ENCODE measurements around the gene TUBGCP6.

Gene TUBGCP6, protein sequence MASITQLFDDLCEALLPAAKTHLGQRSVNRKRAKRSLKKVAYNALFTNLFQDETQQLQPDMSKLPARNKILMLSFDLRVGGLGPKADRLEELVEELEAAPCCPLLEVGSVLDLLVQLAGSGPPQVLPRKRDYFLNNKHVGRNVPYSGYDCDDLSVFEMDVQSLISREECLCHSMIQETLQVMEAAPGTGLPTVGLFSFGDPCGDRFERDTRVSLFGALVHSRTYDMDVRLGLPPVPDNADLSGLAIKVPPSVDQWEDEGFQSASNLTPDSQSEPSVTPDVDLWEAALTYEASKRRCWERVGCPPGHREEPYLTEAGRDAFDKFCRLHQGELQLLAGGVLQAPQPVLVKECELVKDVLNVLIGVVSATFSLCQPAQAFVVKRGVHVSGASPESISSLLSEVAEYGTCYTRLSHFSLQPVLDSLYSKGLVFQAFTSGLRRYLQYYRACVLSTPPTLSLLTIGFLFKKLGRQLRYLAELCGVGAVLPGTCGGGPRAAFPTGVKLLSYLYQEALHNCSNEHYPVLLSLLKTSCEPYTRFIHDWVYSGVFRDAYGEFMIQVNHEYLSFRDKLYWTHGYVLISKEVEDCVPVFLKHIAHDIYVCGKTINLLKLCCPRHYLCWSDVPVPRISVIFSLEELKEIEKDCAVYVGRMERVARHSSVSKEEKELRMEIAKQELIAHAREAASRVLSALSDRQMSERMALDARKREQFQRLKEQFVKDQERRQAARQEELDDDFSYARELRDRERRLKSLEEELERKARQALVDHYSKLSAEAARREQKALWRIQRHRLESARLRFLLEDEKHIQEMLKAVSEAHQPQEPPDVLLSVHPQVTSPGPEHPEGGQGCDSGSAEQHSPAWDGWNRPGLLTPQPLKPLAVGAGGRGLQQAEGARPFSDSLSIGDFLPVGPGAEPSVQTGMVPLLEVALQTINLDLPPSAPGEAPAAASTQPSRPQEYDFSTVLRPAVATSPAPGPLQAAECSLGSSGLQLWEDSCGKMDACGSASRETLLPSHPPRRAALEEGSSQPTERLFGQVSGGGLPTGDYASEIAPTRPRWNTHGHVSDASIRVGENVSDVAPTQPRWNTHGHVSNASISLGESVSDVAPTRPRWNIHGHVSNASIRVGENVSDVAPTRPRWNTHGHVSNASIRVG (N-terminal part only)

DNA sequence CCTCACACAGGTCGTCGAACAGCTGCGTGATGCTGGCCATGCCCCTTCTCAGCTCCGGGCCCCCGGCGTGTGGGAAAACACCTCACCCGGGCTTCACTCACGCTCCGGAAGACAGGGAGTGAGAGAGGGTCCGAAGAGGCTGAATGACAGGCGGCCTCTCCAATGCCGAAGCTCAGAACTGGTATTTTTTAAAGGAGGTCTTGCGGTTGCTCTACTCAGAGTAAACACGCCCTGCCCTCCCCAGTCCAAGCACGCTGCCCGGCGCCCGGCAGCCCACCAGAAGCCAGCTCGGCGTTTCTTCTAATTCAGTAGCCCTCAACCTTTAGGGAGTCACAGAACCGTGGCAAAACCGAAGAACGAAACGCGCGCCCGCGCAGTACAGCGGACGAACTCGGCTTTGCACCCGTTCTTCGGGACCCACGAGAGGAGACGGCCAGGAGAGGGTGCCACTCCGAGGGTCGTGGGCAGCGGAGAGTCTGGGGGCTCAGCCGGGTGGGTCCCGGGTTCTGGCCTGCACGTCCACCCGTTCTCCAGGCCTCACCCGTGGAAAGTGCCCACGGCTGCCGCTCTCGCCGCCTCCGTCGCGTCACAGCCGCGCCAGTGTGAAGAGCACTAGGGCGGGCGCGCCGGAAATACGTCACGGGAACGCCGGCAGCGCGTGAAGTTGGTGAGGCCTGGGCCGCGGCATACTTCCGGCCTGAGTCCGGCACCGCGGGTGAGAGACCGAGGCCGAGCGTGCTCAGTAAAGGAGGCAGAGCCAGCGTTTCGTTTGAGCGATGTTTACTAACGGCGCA is at the start of gene TUBGCP6:
Gene TUBGCP6 (minus strand): TSS at position 604 of the 794 bp plus-strand sequence. CDS start 564 bp downstream, at position 40.
- peak within 1 kb of the TSS; percentile 98 for H3K4me3 ChIP-seq (ENCODE audit: low read depth, low read length)
- ChIA-PET CTCF (interaction anchor here (0.7 to 6.2 kb wide), 7 partner anchors 8 to 228 kb away, joined by 3 to 66 read pairs (median 3); no protein-coding TSS in a partner anchor), POLR2A (interaction anchor here (1.0 kb wide), 1 partner anchor 82 kb away, joined by 3 read pairs; the partner anchor contains the start of gene DENND6B)
- peak; percentile 24 for DNase-seq (ENCODE audit: low read depth, low spot score)
- TF ChIP-seq, protein P1, sequence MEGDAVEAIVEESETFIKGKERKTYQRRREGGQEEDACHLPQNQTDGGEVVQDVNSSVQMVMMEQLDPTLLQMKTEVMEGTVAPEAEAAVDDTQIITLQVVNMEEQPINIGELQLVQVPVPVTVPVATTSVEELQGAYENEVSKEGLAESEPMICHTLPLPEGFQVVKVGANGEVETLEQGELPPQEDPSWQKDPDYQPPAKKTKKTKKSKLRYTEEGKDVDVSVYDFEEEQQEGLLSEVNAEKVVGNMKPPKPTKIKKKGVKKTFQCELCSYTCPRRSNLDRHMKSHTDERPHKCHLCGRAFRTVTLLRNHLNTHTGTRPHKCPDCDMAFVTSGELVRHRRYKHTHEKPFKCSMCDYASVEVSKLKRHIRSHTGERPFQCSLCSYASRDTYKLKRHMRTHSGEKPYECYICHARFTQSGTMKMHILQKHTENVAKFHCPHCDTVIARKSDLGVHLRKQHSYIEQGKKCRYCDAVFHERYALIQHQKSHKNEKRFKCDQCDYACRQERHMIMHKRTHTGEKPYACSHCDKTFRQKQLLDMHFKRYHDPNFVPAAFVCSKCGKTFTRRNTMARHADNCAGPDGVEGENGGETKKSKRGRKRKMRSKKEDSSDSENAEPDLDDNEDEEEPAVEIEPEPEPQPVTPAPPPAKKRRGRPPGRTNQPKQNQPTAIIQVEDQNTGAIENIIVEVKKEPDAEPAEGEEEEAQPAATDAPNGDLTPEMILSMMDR (IDR thresholded peaks at IDR 0.05; ENCODE audit: insufficient read depth, low read length, missing control alignments): peak; percentile 19

DNA sequence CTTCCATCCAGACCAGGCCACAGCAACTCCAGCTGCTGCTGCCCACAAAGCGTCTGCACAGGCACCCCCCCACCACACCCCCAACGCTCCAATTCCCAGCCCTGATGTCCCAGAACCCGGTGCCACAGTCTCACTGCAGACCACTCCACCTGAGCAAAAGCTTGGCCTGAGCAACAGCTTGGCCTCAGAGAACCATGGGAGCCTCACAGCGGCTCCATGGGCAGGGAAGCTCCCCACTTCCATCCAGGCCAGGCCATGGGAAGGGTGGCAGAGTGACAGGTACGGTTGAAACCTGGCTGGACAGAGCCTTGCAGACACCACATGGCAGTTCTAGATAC is 49.5 kb upstream of the TUBGCP6 start:
- TF ChIP-seq, protein P1 (IDR thresholded peaks at IDR 0.05; ENCODE audit: insufficient read depth, low read length, missing control alignments): no peak
- no peak for DNase-seq (ENCODE audit: low read depth, low spot score)
- ChIA-PET CTCF (interaction anchor here (0.9 to 2.8 kb wide), 9 partner anchors 9 to 47 kb away, joined by 3 to 13 read pairs (median 6); partner anchors contain the start of gene DENND6B), POLR2A (interaction anchor here (0.7 to 3.5 kb wide), 4 partner anchors 11 to 48 kb away, joined by 3 to 43 read pairs (median 4); partner anchors contain the start of genes HDAC10 and PLXNB2)
- H3K4me3 ChIP-seq (ENCODE audit: low read depth, low read length): no peak overlapping the region

DNA sequence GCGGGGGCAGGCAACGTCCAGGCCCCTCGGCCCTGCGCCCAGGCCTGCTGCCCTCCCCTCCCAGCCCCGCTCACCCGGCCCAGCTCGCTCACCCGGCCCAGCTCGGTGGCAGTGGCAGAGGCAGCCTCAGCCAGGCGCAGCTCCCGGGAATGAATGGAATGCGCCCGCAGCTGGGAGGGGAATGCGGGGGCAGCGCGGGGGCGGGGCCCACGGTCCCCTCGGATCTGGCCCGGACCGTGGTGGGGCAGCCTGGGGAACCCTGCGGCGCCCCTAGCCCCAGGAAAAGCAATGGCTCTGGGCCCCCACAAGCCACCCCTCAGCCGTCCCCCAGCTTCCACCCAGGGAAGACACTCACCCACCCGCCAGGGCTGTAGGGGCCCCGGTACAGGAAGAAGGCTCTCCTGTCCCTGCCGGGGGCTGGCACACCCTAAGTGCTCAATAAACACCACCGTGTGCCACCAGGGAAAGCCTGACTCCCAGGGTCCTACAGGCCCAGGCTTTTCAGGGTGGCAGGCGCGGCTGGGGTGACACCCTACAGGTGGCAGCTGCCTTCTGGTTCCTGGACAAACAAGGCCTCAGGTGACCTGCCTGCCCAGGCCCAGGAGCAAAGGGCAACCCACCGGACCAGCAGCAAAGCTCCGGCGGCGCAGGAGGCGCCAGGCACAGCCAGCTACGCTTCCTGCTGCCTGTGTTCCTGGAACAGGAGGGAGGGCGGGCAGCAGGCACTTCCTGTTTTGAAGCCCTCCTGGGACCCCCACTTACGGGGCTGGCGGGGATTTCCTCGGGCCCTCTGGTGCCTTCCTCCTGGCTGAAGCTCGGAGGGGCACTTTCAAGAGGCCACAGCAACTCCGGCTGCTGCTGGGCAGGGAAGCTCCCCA is 48.9 kb upstream of the TUBGCP6 start:
- no peak for DNase-seq (ENCODE audit: low read depth, low spot score)
- peak overlapping the region; percentile 50 for H3K4me3 ChIP-seq (ENCODE audit: low read depth, low read length)
- TF ChIP-seq, protein P1 (IDR thresholded peaks at IDR 0.05; ENCODE audit: insufficient read depth, low read length, missing control alignments): no peak
- CTCF ChIA-PET: interaction anchor here (0.9 to 2.8 kb wide), 9 partner anchors 9 to 48 kb away, joined by 3 to 13 read pairs (median 6); partner anchors contain the start of gene DENND6B
- POLR2A ChIA-PET: interaction anchor here (0.7 to 3.5 kb wide), 6 partner anchors 9 to 48 kb away, joined by 3 to 43 read pairs (median 4); partner anchors contain the start of genes HDAC10 and PLXNB2

DNA sequence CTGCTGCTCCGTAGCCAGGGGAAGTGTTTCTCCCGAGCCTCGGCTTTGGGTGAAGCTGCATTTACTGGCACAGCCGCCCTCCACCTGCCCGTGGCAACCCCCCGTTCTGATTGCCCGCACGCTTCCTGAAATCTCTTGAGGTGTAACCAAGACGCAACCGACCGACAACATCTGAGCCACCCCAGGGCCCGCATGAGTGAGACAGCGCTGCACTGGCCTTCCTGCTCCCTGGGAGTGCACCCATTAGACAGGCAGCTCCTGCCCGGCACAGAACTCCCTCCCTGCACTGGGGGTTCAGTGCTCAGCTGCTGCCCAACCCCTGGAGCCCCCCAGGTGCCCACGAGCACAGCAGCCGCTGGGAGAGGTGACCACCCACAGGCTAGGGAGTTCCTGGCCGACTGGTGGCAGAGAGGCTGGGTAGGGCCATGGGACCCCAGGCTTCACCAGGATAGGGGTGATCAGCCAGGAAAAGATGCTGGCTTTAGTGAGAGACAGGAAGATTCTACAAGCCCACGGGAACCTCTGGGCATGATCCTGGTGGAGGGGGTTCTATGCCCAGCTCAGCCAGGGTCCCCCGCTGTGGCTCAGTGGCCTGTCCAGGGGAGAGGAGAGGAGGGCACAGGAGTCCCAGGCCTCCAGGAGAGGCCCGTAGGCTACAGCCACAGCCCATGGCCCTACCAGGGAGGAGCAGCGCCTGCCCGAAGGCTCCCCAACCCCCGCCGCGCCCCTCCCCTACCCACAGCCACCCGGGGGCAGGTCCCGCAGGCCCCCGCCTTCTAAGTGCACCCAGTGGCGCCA is 48.0 kb upstream of the TUBGCP6 start:
- TF ChIP-seq, protein P1 (IDR thresholded peaks at IDR 0.05; ENCODE audit: insufficient read depth, low read length, missing control alignments): no peak
- DNase-seq (ENCODE audit: low read depth, low spot score): no peak
- POLR2A ChIA-PET: interaction anchor here (0.6 to 3.5 kb wide), 5 partner anchors 10 to 42 kb away, joined by 3 to 43 read pairs (median 4); partner anchors contain the start of genes HDAC10 and PLXNB2
- H3K4me3 ChIP-seq (ENCODE audit: low read depth, low read length): peak overlapping the region; percentile 50
- CTCF ChIA-PET: interaction anchor here (1.5 to 2.8 kb wide), 6 partner anchors 10 to 49 kb away, joined by 4 to 13 read pairs (median 8); partner anchors contain the start of gene DENND6B
